NT2/D1 (cell line): ENCODE measurements around the gene AK8.

Experiments used
- SUZ12 ChIP-seq: IDR thresholded peaks from 2 replicates; pipeline ENCODE4 v1.6.1; 2011; ENCODE audit not compliant: insufficient read length, insufficient read depth; ENCODE audit errors: extremely low read depth
- YY1 ChIP-seq: IDR thresholded peaks from 2 replicates; pipeline ENCODE4 v1.6.1; 2011; ENCODE audit not compliant: insufficient read length, insufficient read depth
- ZNF274 ChIP-seq: IDR thresholded peaks from 2 replicates; pipeline ENCODE4 v1.6.1; 2011; ENCODE audit warnings: mild to moderate bottlenecking, low read depth, low read length

- TF ChIP-seq ZNF274, result no peak
- TF ChIP-seq YY1, result no peak
- no peak for TF ChIP-seq SUZ12
These were observed 96.0 kb downstream of the AK8 start for GRCh38 chr9:132782037-132782436.
